Neural cell (in vitro differentiated cells): Measurements from ENCODE around the gene PIP5K1B.

Source experiments
- EZH2 ChIP-seq: fragments of 200-600, 300-800 bp; shearing (Covaris generic), sonication (generic); IDR thresholded peaks from 2 replicates; pipeline ENCODE4 v1.6.1; 2014; ENCODE audit warnings: antibody characterized with exemption, low read length, borderline replicate concordance, mild to moderate bottlenecking; ENCODE audit not compliant: insufficient read depth, poor library complexity, severe bottlenecking
- POLR2AphosphoS5 ChIP-seq: IDR thresholded peaks from 2 replicates; pipeline ENCODE4 v1.6.1; 2012
- REST ChIP-seq: IDR thresholded peaks from 2 replicates; pipeline ENCODE4 v1.6.1; 2012; ENCODE audit warnings: borderline replicate concordance
- TAF1 ChIP-seq: IDR thresholded peaks from 2 replicates; pipeline ENCODE4 v1.6.1; 2012; ENCODE audit warnings: low read depth
- TF ChIP-seq, protein P1 (sequence below): fragments of 450-650 bp; IDR thresholded peaks from 2 replicates; pipeline ENCODE4 v1.5.1; 2014; ENCODE audit warnings: antibody characterized with exemption, mild to moderate bottlenecking, moderate library complexity; ENCODE audit not compliant: poor library complexity, severe bottlenecking

GRCh38 chr9:68978066-68978465 lies 273.0 kb downstream of the PIP5K1B start:
- TF ChIP-seq, protein P1, sequence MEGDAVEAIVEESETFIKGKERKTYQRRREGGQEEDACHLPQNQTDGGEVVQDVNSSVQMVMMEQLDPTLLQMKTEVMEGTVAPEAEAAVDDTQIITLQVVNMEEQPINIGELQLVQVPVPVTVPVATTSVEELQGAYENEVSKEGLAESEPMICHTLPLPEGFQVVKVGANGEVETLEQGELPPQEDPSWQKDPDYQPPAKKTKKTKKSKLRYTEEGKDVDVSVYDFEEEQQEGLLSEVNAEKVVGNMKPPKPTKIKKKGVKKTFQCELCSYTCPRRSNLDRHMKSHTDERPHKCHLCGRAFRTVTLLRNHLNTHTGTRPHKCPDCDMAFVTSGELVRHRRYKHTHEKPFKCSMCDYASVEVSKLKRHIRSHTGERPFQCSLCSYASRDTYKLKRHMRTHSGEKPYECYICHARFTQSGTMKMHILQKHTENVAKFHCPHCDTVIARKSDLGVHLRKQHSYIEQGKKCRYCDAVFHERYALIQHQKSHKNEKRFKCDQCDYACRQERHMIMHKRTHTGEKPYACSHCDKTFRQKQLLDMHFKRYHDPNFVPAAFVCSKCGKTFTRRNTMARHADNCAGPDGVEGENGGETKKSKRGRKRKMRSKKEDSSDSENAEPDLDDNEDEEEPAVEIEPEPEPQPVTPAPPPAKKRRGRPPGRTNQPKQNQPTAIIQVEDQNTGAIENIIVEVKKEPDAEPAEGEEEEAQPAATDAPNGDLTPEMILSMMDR = no peak
- TF ChIP-seq REST (no peak), EZH2 (no peak), POLR2AphosphoS5 (no peak), TAF1 (no peak)
